T-helper 2 cell (primary cell): Measurements from ENCODE around the gene KIF11.

ENCODE experiments used
- DNase-seq, 5 experiments: peaks; one replicate each; pipeline versions ENCODE4 v3.0.0 to v3.0.0-alpha.2; 2012 to 2022

KIF11 gene

DNA sequence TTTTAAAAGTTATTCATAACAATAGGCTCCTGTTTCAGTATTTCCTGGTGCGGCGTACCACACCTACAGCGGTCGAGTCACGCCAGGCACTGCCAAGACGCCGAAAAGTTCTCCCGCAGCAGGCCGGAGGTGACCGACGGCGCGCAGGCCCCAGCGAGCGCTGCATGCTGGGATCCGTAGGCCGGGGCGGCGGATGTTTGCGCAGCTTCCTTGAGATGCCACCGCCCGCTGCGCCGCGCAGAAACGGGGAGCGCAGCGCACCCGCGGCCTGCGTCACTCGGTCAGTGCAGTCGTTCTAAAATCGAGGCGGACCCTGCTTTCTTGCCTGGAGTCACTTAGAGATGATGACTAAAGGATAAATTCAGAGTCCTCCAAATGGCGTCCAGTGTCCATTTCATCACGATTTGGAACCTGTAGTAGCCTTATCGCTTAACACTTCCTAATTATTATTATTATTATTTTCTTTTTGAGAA lies 1.3 kb upstream of the KIF11 start:
- peak; percentile 71 to 99 (median 87) for DNase-seq

DNA sequence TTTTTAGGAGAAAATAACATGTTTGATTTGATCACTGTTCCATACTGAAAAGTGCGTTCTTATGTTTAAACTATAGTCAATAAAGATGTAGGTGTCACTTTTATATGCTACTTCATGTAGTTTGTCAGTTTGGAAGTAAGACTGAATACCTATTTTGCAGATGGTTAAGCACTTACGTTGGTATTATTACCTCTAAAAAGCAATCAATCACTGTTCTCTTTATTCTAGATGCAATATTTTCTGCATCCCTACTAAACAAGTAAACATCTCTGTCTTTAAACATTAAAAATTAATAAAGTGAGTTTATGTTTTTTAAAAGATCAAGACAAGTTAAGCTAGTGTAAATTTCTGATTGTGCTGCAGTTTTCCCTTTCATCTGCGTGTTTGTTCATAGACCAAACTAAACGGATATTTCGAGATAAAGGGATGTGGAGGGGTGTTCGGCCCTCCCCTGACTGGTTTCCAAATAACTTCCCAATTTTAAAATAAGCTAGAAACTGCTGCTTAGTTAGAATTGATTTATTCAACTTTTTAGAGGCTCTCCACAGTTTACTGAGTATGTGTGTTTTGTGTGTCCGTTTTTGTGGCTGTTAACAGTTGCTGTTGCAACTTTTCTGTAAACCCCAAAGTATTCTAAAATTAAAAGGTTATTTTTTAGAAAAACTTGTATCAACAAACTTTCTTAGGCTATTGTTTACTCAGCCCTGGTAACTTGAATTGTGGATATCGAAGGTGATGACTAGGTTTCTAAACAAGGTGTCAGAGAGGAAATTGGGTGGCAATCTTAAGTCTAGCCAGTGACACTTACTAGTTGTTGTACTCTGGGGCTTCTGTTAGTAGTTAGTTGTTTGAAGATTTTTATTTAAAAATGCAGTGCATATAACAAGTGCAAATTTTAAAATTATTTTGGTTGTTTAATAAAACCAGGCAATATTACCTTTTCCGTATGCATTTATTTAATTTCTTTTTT lies 974 bp downstream of the KIF11 start:
- peak in 1 of 5 experiments; percentile 75 for DNase-seq

GRCh38 chr10:92595505-92595904 lies 2.6 kb downstream of the KIF11 start:
- DNase-seq: no peak

GRCh38 chr10:92598321-92598720 lies 5.4 kb downstream of the KIF11 start:
- no peak for DNase-seq

DNA sequence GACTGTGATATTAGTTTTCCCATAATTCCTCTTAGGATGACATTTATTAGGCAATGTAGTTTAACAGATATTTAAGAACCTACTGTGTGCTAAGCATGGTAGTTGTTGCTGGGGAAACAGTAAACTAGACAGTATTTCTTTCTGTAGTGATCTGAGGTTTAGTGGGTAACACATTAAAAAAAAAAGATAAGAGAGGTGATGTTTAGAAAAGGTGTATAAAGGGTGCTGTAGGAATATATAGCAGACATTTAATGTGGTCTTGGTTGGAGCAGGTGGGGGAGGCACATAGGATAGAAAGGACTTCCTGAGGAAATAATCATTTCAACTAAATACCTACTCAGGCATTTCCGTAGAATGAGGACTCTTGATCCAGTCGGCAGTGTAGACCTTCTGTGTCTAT lies 11.9 kb downstream of the KIF11 start:
- DNase-seq: no peak

- DNase-seq: no peak
Measured at GRCh38 chr10:92615515-92615914, 22.6 kb downstream of the KIF11 start.

- DNase-seq: peak in 1 of 5 experiments; percentile 79
Measured at GRCh38 chr10:92619368-92619767, 26.4 kb downstream of the KIF11 start.

DNA sequence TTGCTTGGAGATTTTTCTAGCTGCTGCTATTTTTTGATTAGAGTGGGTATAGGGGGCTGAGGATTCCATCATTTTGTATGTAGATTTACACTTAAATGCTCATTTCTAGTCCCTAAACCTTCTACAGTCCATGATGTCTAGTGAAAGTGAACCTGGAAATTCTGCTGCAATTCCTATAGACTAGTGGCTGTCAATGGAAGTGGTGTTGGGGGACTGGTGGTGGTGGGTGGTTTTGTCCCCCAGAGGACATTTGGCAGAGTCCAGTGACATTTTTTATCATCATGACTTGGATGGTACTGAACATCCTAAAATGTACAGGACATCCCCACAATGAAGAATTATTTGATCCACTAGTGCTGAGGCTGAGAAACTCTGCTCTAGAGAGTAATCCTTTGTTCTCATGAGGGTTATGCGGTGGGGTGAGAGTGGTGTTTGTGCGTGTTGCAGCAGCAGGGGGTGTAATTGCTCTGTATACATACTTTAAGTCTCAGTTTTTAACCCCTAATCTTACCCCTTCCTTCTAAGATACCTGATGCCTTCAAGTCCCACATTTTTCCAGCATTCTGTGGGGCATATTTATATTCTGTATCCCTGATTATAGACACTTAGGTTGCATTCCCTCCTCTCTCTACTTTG lies 35.0 kb downstream of the KIF11 start:
- no peak for DNase-seq

GRCh38 chr10:92629945-92630344 lies 37.0 kb downstream of the KIF11 start:
- DNase-seq: no peak

DNA sequence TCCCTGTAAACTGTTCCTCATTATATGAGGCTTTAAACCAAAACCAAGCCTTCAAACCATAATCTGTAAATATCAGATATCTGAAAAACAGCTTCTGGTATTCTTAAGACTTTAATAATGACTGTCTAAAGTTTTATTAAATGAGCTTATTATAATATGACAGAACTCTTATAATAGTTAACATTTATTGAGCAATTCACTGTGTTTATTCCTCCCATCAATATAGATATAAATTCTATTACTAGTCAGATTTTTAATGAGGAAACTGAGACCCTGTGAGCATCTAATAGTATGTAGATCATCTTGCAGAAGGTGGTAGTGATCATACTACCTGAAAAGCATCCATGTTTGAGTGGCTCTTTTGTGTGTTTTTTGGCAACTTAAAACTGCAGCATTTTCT lies 45.1 kb downstream of the KIF11 start:
- DNase-seq: no peak

DNA sequence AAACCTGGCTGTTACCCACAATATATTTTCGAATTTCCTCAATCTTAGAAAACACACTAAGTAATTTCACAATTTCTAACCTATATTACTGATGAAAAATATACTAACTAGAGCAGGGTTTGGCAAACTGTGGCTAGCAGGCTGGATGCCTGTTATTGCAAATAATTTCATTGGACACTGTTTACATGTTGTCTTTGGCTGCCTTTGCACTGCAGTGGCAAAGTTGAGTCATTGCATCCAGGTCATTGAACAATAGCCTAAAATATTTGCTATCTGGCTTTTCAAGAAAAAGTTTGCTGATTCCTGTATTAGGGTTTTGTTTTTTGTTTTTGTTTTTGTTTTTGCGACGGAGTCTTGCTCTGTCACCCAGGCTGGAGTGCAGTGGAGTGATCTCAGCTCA lies 47.2 kb downstream of the KIF11 start:
- peak in 1 of 5 experiments; percentile 14 for DNase-seq

DNA sequence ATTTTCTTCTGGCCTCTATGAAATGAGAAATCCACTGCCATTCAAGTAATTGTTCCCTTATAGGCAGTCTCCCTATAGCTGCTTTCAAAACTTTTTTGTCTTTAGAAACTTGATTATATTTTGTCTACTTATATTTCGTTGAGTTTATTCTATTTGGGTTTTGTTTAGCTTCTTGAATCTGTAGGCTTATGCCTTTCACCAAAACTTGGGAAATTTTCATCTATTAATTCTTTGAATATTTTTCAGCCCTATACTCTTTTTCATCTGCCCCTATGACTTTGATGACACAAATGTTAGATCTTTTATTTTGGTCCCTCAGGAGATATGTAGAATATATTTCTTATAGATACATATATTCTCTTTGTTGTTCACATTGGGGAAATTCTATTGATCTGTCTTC lies 48.6 kb downstream of the KIF11 start:
- no peak for DNase-seq

GRCh38 chr10:92644921-92645320 lies 52.0 kb downstream of the KIF11 start:
- no peak for DNase-seq

DNA sequence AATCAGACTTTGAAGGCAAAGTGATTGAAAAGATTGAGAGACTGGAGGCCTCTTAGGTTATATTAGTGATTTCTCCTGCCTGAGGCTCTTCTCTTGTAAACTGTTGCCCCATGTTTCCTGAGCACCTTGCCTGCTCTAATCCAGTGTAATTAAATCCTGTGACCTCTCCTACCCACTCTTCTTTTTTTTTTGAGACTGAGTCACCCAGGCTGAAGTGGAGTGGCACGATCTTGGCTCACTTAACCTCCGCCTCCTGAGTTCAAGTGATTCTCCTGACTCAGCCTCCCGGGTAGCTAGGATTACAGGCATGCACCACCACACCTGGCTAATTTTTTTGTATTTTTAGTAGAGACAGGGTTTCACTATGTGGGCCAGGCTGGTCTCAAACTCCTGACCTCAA lies 57.9 kb downstream of the KIF11 start:
- DNase-seq: peak in 1 of 5 experiments; percentile 7

DNA sequence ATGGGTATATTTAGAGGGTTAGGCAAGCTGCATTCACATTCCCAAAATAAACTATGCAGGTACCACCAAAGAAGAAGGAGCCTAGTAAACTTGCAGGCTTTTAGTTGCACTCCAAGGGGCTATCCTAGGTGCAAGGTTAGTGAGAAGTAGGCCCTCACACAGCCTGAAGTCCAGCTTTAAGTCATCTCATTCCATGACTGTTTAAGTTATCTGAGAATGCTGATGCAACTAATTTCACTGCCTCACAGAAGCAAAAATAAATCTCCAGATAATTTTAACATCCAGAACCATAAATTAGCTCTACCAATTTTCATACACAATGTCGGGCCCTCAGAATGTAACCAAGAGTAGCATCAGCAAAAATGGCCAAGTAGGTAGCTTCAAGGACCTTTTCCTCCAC lies 62.5 kb downstream of the KIF11 start:
- no peak for DNase-seq

DNA sequence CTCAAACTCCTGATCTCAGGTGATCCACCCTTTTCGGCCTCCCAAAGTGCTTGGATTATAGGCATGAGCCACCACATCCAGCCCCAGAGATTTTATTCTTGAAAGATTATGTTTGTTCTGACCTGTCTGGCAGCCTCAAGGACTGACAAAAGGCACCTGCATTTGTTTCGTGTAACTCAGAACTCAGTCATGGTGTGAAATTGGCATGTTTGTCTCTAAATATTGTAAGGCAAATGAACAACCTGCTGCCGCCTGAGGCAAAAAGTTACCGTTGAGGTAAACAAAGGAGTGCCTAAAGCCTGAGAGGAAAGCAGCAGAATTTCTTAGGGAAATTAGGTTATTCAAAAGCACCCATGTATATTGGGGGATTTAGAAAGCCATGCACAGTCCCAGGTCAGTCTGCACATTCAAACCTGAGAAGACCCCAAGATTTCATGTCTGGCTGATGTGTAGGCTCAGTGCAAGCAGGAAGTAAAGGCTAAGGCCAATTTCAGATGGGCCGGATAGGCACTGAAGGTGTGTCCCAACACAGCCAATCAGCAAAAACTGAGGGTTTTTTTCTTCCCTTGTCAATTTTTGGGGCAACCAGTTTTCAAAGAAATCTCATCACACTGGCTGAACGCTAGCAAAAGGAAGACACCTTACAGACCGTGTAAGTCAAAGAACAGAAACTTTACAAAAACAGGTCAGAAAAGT lies 63.5 kb downstream of the KIF11 start:
- DNase-seq: no peak

GRCh38 chr10:92657024-92657423 lies 64.1 kb downstream of the KIF11 start:
- no peak for DNase-seq

DNA sequence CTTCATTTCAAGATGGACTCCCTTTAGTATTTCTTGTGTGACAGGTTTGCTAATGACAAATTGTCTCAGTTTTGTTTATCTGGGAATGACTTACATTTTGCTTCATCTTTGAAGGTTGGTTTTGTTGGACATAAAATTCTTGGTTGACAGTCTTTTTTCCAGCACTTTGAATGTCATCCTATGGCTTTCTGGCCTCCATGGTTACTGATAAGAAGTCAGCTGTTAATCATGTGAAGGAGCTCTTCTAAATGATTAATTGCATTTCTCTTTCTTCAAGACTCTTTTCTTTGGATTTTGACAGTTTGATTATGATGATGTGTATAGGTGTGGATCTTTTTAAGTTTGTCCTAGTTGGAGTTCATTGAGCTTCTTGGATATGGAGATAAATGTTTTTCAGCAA lies 69.9 kb downstream of the KIF11 start:
- DNase-seq: no peak

GRCh38 chr10:92664322-92664721 lies 71.4 kb downstream of the KIF11 start:
- no peak for DNase-seq

DNA sequence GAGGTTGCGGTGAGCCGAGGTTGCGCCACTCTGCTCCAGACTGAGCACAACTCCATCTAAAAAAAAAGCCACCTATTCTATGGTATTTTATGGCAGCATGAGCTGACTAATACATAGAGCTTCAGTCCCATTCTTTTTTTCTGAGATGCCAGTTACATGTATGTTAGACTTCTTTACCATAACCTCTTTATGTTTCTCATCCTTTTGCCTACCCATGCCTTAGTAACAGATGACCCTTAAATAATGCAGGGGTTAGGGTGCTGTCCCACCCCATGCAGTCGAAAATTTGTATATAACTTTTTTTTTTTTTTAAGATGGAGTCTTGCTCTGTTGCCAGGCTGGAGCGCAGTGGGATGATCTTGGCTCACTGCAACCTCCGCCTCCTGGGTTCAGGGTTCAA lies 74.1 kb downstream of the KIF11 start:
- DNase-seq: no peak

GRCh38 chr10:92677708-92678107 lies 84.8 kb downstream of the KIF11 start:
- no peak for DNase-seq

DNA sequence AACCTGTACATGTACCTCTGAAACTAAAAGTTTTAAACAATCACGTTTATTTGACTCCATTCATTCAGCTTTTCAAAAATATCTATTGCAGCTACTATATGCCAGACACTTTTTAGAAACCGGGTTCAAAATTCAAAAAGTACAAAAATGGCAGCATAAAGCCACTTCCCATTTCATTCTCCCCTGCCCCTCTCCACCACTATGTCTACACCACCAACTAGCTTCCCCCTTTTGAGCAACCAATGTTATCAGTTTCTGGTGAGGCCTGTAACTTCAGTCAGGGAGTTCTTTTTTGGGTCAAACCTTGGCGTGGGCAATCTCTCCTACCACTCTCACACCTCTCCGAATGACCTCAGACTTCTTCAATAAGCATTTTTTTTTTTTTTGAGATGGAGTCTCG lies 85.3 kb downstream of the KIF11 start:
- DNase-seq: no peak

GRCh38 chr10:92681306-92681834 lies 88.4 kb downstream of the KIF11 start:
- no peak for DNase-seq
